PC-3 (cell line): Measurements from ENCODE around the gene LPIN1.

Experiments
- EZH2 ChIP-seq: fragments of 300-600 bp; sonication (generic); IDR thresholded peaks from one replicate; pipeline ENCODE4 v1.6.1; 2017; ENCODE audit warnings: antibody characterized with exemption, mild to moderate bottlenecking, low read length; ENCODE audit not compliant: unreplicated experiment
- EZH2phosphoT487 ChIP-seq: fragments of 300-600 bp; sonication (generic); IDR thresholded peaks from 2 replicates; pipeline ENCODE4 v1.6.1; 2018; ENCODE audit warnings: mild to moderate bottlenecking, antibody characterized with exemption, low read length, borderline replicate concordance
- TF ChIP-seq, protein P1 (sequence below): fragments of 300-600 bp; sonication (generic); conservative IDR thresholded peaks from 2 replicates; pipeline ENCODE4 v1.5.1; 2017; ENCODE audit warnings: antibody characterized with exemption, low read depth, mild to moderate bottlenecking, low read length

- TF ChIP-seq, protein P1, sequence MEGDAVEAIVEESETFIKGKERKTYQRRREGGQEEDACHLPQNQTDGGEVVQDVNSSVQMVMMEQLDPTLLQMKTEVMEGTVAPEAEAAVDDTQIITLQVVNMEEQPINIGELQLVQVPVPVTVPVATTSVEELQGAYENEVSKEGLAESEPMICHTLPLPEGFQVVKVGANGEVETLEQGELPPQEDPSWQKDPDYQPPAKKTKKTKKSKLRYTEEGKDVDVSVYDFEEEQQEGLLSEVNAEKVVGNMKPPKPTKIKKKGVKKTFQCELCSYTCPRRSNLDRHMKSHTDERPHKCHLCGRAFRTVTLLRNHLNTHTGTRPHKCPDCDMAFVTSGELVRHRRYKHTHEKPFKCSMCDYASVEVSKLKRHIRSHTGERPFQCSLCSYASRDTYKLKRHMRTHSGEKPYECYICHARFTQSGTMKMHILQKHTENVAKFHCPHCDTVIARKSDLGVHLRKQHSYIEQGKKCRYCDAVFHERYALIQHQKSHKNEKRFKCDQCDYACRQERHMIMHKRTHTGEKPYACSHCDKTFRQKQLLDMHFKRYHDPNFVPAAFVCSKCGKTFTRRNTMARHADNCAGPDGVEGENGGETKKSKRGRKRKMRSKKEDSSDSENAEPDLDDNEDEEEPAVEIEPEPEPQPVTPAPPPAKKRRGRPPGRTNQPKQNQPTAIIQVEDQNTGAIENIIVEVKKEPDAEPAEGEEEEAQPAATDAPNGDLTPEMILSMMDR, result no peak
- TF ChIP-seq EZH2phosphoT487 (no peak), EZH2 (no peak)
Observed at GRCh38 chr2:11853197-11853588, 106.8 kb downstream of the LPIN1 start.
